Lung (tissue), 12 donors: ENCODE results near the gene KCNG4. TPM values are rescaled to one million over a fixed set of nuclear protein-coding genes. Genes with fewer than 3 reads are reported as not detected.

Experiments used
- ATAC-seq: fragments of 200-7000 bp; cut with Tn5 transposase; one replicate; pipeline ENCODE4 v1.9.1; 2020; ENCODE audit warnings: moderate number of reproducible peaks; ENCODE audit not compliant: insufficient read depth, low FRiP score
- DNase-seq, 3 donors: peaks; one replicate each; pipeline ENCODE4 v3.0.0-alpha.2; 2013 to 2017
- H3K27ac ChIP-seq, 2 donors: one replicate each; pipeline ENCODE4 v1.5.1; 2013; ENCODE audit warnings: mild to moderate bottlenecking in 2 of 2, moderate library complexity in 2 of 2, control low read depth in 1 of 2, inconsistent platforms in 1 of 2, low read depth in 1 of 2, low read length in 1 of 2
- H3K27me3 ChIP-seq, 3 donors: one replicate each; pipeline ENCODE4 v1.5.1; 2013; ENCODE audit warnings: low read length in 2 of 3; ENCODE audit not compliant: control insufficient read depth in 3 of 3, insufficient read depth in 3 of 3
- H3K36me3 ChIP-seq, 4 donors: one replicate each; pipeline ENCODE4 v1.5.1; 2013; ENCODE audit warnings: low read length in 4 of 4, mild to moderate bottlenecking in 1 of 4, moderate library complexity in 1 of 4; ENCODE audit not compliant: control insufficient read depth in 4 of 4, insufficient read depth in 4 of 4
- H3K4me1 ChIP-seq, 5 donors: one replicate each; pipeline ENCODE4 v1.5.1; 2013; ENCODE audit warnings: low read length in 5 of 5, mild to moderate bottlenecking in 2 of 5, moderate library complexity in 1 of 5; ENCODE audit not compliant: control insufficient read depth in 5 of 5, insufficient read depth in 5 of 5
- H3K4me3 ChIP-seq: one replicate; pipeline ENCODE4 v1.5.1; 2013; ENCODE audit warnings: mild to moderate bottlenecking, control low read depth, moderate library complexity
- H3K9ac ChIP-seq, 2 donors: one replicate each; pipeline ENCODE4 v1.5.1; 2013; ENCODE audit warnings: low read length in 2 of 2, control low read depth in 1 of 2; ENCODE audit not compliant: insufficient read depth in 1 of 2
- H3K9me3 ChIP-seq, 4 donors: one replicate each; pipeline ENCODE4 v1.5.1; 2013; ENCODE audit warnings: low read length in 3 of 4, mild to moderate bottlenecking in 1 of 4, moderate library complexity in 1 of 4; ENCODE audit not compliant: control insufficient read depth in 4 of 4, insufficient read depth in 3 of 4
- CTCF ChIP-seq: IDR thresholded peaks from 2 replicates; pipeline ENCODE4 v1.5.1; 2012; ENCODE audit warnings: mild to moderate bottlenecking; ENCODE audit errors: control extremely low read depth, extremely low read depth
- WGBS, 2 donors: extraction: QIAGEN DNeasy Blood & Tissue Kit; methylation state at CpG; one replicate each; pipeline ENCODE4 v1.1.7; 2013; 5-methylcytosine and 5-hydroxymethylcytosine counted together
- polyA plus RNA-seq, 2 donors: library from polyadenylated mRNA; stranded (reverse); fragments of 200-250 nt; gene quantifications; one replicate each; pipeline ENCODE4 v1.2.1, GENCODE V29; 2013
- total RNA-seq, 2 donors: library from RNA; depleted of rRNA in 1 of 2; stranded (reverse); fragments of >200 nt in 1 of 2; gene quantifications; one replicate each; pipeline ENCODE4 v1.2.1, GENCODE V29; 2014 to 2021
- donor health status: control.
- donor health status: control.
- donor health status: Bipolar disorder and iron deficiency.
- donor health status: healthy.
- donor health status: DM: yes; HTN: yes; CAD: no.

The KCNG4 gene
- total and polyA plus RNA-seq, 4 donors: not detected

DNA sequence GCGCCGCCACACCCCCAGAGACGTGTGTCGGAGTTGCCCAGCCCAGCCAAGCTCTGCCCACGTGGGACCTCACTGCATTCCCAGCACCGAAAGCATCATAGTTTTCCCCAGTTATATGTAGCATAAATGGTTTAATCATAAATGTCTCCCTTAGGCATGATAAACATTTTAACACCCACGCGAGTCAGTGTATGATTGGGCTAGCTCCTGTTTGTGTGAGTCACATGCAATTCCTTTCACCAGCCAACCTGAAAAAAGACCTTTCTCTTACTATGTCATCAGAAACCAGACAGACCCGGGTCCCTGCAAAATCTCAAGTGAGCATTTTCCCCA lies 62.1 kb downstream of the KCNG4 start:
- peaks cover 0 to 15% (median 0%) of the 10 kb centered on the region in 5 donors for H3K4me1 ChIP-seq
- peak overlapping the region; percentile 10 to 81 for H3K27ac ChIP-seq
- no peaks in the 10 kb centered on the region for H3K27me3 ChIP-seq
- H3K4me3 ChIP-seq: no peak overlapping the region
- WGBS, 2 donors: 69 to 84% methylated on average over 9 of the region's 9 CpGs
- TF ChIP-seq CTCF: no peak
- H3K36me3 ChIP-seq: peaks cover 2 to 46% (median 12%) of the 10 kb centered on the region in 4 donors
- no peak for ATAC-seq
- no peak overlapping the region for H3K9ac ChIP-seq
- no peaks in the 10 kb centered on the region for H3K9me3 ChIP-seq
- no peak for DNase-seq

GRCh38 chr16:84176192-84177053 lies 63.4 kb downstream of the KCNG4 start:
- no peak for ATAC-seq
- TF ChIP-seq CTCF: no peak
- WGBS, 2 donors: 60 to 74% methylated on average over 18 of the region's 18 CpGs

GRCh38 chr16:84175350-84176081 lies 64.3 kb downstream of the KCNG4 start:
- Histone ChIP-seq H3K4me3 (no peak overlapping the region), H3K36me3 (peaks cover 0 to 26% (median 4%) of the 10 kb centered on the region in 4 donors), H3K4me1 (peaks cover 0 to 15% (median 0%) of the 10 kb centered on the region in 5 donors), H3K27ac (peak overlapping the region in 1 of 2 donors; percentile 1), H3K27me3 (no peaks in the 10 kb centered on the region), H3K9ac (no peak overlapping the region), H3K9me3 (no peaks in the 10 kb centered on the region)
- peak; percentile 26 for TF ChIP-seq CTCF
- DNase-seq (peak in 2 of 3 donors; percentile 39 to 42), ATAC-seq (no peak)
- 21 to 63% methylated on average over 10 of the region's 10 CpGs for WGBS, 2 donors

More at GRCh38 chr16:84176192-84177053, 63.4 kb downstream of the KCNG4 start:
- Histone ChIP-seq H3K9ac (no peak overlapping the region), H3K4me3 (no peak overlapping the region), H3K9me3 (no peaks in the 10 kb centered on the region), H3K4me1 (peaks cover 0 to 15% (median 0%) of the 10 kb centered on the region in 5 donors), H3K27ac (peak overlapping the region; percentile 13 to 81), H3K36me3 (peaks cover 0 to 34% (median 8%) of the 10 kb centered on the region in 4 donors), H3K27me3 (no peaks in the 10 kb centered on the region)
- DNase-seq: no peak
